GM13976 (cell line): ENCODE results near the gene SPAG16.
"Not testable (repeated sequence)": the region's sequence is repeated elsewhere in the genome, so short reads cannot be mapped to it uniquely, and the experiment has no call there.

Source experiments
- DNase-seq: peaks from one replicate; pipeline ENCODE4 v3.0.0; 2012; ENCODE audit warnings: low spot score
- CTCF ChIP-seq: IDR thresholded peaks from 2 replicates; pipeline ENCODE4 v1.5.1; 2012; ENCODE audit warnings: borderline replicate concordance, mild to moderate bottlenecking; ENCODE audit not compliant: insufficient read depth; ENCODE audit errors: extremely low read depth, missing control alignments, control extremely low read depth
- in situ Hi-C: fragments of 300-500 bp; cut with MboI; formaldehyde crosslinking; loops from one replicate; pipeline ENCODE4 v1.12.0; 2022; ENCODE audit warnings: low sequenced_read_pairs, mixed read lengths, inconsistent platforms; ENCODE audit not compliant: unreplicated experiment

The SPAG16 gene

GRCh38 chr2:213995400-213996105 is 711.3 kb downstream of the SPAG16 start:
- no peak for TF ChIP-seq CTCF
- DNase-seq, result no peak
- in situ Hi-C loops, result no loop called here

- in situ Hi-C loops, result not testable (repeated sequence)
These were observed 714.7 kb downstream of the SPAG16 start for GRCh38 chr2:213998976-213999375.

GRCh38 chr2:214004463-214004862 is 720.2 kb downstream of the SPAG16 start:
- no peak for TF ChIP-seq CTCF
- in situ Hi-C loops, result no loop called here
- no peak for DNase-seq

More at GRCh38 chr2:213998976-213999375, 714.7 kb downstream of the SPAG16 start:
- not testable (repeated sequence) for DNase-seq

- in situ Hi-C loops, result no loop called here
- TF ChIP-seq CTCF, result no peak
- DNase-seq, result no peak
These were observed 721.1 kb downstream of the SPAG16 start for GRCh38 chr2:214005337-214005736.

- TF ChIP-seq CTCF, result no peak
- no peak for DNase-seq
- in situ Hi-C loops, result no loop called here
These were observed 722.3 kb downstream of the SPAG16 start for GRCh38 chr2:214006601-214007000.

GRCh38 chr2:214011676-214012075 is 727.4 kb downstream of the SPAG16 start:
- DNase-seq, result no peak
- in situ Hi-C loops, result no loop called here
- TF ChIP-seq CTCF, result no peak

- in situ Hi-C loops, result no loop called here
- no peak for TF ChIP-seq CTCF
- no peak for DNase-seq
These were observed 730.4 kb downstream of the SPAG16 start for GRCh38 chr2:214014551-214015220.
